Endometrial microvascular endothelial cells (primary cell): ENCODE results near the gene ITCH. TPM values are rescaled to one million over a fixed set of nuclear protein-coding genes. Genes with fewer than 3 reads are reported as not detected.
"Not testable (repeated sequence)": the region's sequence is repeated elsewhere in the genome, so short reads cannot be mapped to it uniquely, and the experiment has no call there.

Experiments used
- in situ Hi-C: cut with HindIII; loops from 2 replicates; pipeline ENCODE4 v1.10.0; 2017; ENCODE audit warnings: low sequenced_read_pairs, low pct_unique_long_range_greater_than_20kb; ENCODE audit errors: inconsistent ontology term
- total RNA-seq: library from RNA; depleted of rRNA; stranded (reverse); fragments of >200 nt; gene quantifications from one replicate; pipeline ENCODE4 v1.2.3, GENCODE V29; 2015; ENCODE audit errors: inconsistent ontology term

Gene ITCH
- total RNA-seq, 1 donor from 2014 or later: 39.4 TPM

DNA sequence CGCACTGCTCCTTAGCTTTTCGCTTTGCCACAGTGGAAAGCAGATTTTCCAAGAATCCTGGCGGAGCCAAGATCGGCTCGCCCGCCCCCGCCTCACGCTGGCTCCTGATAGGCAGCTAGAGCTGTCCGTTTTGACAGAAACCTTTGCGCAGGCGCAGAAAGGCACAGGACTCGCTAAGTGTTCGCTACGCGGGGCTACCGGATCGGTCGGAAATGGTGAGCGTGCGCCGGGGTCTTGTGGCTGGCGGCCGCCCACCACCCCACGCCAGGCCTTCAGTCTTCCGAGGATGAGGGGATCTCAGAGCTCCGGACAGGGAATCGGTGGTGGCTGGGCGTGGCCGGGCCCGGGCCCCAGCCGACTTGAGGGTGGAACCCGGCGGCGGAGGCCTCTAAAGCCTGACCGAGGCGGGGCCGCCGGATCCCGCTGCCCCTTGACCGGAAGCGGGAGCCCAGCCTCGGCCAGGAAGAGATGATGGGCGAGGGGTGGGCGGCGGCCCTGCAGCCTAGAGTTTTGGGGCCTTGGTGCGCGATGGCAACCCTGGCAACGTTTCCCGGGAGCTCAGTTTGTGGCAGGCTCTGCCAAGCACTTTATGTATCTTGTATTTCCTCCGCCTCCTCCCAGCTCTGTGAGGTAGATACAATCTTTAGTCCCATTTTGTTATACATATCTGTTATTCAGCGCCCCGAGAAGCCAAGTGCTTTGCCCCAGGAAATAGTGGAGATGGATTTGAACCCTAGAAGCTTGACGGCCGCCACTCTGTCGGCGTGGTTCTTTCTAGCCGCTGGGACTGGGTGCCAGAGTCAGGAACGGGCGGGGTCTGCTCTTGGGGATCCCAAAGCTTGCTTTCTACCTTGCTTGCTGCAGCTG, 153.4 kb downstream of the ITCH start, which contains the start of gene DYNLRB1:
DYNLRB1 (plus strand) TSS at position 176 of the 867 bp plus-strand sequence; CDS start at position 213, 37 bp downstream.
- in situ Hi-C loops: no loop called here

- in situ Hi-C loops: no loop called here
These were observed 154.0 kb downstream of the ITCH start for GRCh38 chr20:34517114-34517505.

- in situ Hi-C loops: not testable (repeated sequence)
These were observed 155.8 kb downstream of the ITCH start for GRCh38 chr20:34518863-34519262.

DNA sequence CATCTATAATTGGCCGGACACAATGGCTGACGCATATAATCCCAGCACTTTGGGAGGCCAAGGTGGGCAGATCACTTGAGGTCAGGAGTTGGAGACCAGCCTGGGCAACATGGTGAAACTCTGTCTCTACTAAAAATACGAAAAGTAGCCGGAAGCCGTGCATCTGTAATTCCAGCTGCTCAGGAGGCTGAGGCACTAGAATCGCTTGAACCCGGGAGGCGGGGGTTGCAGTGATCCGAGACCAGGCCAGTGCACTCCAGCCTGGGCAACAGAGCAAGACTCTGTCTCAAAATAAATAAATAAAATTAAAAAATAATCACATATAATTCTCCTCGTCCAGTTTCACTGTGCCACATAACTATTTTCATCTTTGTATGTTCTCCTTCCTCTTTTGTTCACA, 156.8 kb downstream of the ITCH start:
- in situ Hi-C loops: not testable (repeated sequence)

GRCh38 chr20:34522969-34523871, 160.1 kb downstream of the ITCH start:
- in situ Hi-C loops: no loop called here

DNA sequence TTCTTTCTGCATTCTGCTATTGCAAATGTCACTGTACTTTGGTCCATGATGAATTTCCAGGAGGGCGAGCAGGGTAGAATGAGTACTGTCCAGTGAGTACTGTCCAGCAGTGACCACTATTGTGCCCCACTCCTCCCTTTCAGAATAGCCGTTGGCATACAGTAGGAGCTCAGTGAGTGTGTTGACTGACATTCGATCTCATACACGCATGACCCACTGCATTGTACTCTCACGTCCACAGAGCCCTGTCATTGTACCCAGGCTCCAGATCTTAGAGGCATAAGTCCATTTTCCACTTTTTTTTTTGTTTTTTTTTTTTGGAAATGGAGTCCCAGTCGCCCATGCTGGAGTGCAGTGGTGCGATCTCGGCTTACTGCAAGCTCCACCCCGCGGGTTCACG, 161.4 kb downstream of the ITCH start:
- in situ Hi-C loops: no loop called here

DNA sequence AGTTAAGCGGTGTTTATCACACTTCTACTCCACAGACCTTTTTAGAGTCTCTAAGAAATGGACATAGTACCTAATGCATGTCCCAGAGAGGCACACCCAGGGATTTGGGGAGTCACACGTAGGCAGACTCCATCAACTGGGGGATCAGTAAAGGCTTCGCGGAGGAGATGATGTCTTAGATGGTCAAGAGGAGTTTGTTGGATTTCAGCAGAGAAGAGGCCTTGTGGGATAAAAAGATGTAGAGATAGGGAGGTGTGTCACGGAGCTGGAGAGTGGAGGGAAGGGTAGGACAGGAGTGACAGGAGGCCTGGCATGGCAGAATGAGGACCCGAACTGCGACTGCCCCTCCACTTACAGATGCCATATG, 162.3 kb downstream of the ITCH start:
- in situ Hi-C loops: no loop called here

- in situ Hi-C loops: no loop called here
These were observed 162.8 kb downstream of the ITCH start for GRCh38 chr20:34525709-34526416.

GRCh38 chr20:34526466-34526865, 163.4 kb downstream of the ITCH start:
- in situ Hi-C loops: no loop called here

GRCh38 chr20:34527016-34527415, 163.9 kb downstream of the ITCH start:
- in situ Hi-C loops: no loop called here

GRCh38 chr20:34528921-34529297, 165.8 kb downstream of the ITCH start:
- in situ Hi-C loops: no loop called here

GRCh38 chr20:34529742-34530141, 166.7 kb downstream of the ITCH start:
- in situ Hi-C loops: no loop called here

- in situ Hi-C loops: no loop called here
These were observed 167.3 kb downstream of the ITCH start for GRCh38 chr20:34530342-34530741.

GRCh38 chr20:34531608-34532265, 168.7 kb downstream of the ITCH start:
- in situ Hi-C loops: no loop called here

DNA sequence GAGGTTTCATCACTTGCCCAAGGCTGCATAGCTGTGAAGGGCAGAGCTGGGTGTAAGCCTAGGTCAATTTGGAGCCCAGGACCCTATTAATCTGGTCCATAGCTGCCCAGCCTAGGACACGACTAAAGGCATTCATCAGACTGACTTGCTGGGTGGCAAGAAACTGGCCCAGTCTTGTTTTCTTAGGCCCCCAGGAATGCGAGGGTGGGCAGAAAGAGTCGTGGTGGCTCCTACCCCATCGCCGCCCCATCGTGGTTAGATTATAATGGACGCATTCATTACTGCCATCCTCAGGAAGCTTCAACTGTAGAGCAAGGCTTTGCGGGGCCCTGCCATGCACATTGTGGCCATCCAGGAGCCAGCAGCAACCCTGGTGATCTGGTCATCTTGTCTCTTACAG, 169.2 kb downstream of the ITCH start:
- in situ Hi-C loops: no loop called here

DNA sequence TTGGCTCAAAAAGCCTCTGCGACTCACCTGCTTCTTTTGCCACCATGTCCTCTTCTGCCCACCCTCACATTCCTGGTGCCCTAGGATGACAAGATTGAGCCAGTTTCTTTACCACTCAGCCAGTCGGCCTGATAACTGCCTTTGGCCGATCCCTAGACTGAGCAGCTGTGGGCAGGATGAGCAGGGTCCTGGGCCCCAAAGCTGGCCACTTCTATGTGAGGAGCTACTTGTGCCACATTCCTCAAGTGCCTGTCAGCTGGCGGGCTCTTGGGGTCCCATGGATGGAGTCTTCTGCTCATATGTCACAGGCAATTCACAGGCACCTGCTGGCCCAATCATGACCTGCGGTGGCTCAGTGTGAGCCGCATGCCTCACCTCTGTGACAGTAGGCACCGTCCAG, 169.7 kb downstream of the ITCH start:
- in situ Hi-C loops: no loop called here

DNA sequence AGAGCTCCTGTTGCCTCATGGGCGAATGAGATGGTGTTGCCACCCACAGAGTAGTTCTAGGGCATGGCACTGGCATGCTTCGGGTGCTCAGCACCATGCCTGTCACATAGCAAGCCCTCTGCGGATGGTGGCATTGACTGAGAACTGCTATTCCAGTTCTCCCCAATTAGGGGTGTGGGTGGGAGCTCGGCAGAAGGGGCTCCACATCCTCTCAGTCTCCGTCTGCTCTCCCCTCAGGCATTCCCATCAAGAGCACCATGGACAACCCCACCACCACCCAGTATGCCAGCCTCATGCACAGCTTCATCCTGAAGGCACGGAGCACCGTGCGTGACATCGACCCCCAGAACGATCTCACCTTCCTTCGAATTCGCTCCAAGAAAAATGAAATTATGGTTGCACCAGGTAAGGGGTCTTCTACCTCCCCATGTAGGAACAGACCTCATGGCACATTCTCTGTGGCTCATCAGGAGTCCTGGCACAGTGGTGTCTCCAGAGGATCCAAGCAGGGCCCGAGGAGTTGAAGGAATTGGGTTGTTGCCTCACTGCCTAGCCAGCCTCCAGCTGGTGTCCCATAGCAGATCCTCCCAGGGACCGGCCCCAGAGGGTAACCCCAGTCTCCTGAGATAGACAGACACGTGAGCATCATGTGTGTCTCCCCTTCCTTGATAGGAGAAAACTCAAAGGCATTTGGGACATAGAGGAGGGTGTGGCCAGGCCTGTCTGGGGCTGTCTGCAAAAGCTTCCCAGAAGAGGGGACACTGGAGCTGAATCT, 171.5 kb downstream of the ITCH start:
- in situ Hi-C loops: loop anchor here (5.0 kb wide), 1 partner anchor 178 kb away; no protein-coding TSS in a partner anchor

GRCh38 chr20:34535301-34535840, 172.3 kb downstream of the ITCH start:
- in situ Hi-C loops: loop anchor here (5.0 kb wide), 1 partner anchor 177 kb away; no protein-coding TSS in a partner anchor
